NCI-H2107 treated with DMSO at 0.1 percent for 48 hours (cell line): ENCODE measurements around the gene MED12.

Experiments used
- DNase-seq: peaks from one replicate; lab custom pipeline; 2025; ENCODE audit not compliant: unreplicated experiment; lab: John Stamatoyannopoulos, UW

MED12 gene

GRCh38 chrX:71184803-71185495 lies 66.6 kb downstream of the MED12 start:
- peak; percentile 5 for DNase-seq

- no peak for DNase-seq
These were observed 72.9 kb downstream of the MED12 start for GRCh38 chrX:71191248-71191647.
